SK-N-SH treated with all-trans-retinoic acid at 6 μM for 48 hours (cell line): ENCODE measurements around the gene SLC26A2.

ENCODE experiments used
- ATAC-seq: fragments of 200-7000 bp; cut with Tn5 transposase; 3 replicates; pipeline ENCODE4 v1.9.1; 2020; ENCODE audit warnings: mild to moderate bottlenecking, moderate library complexity
- ARNTL ChIP-seq: fragments of 450-650 bp; formaldehyde crosslinking; IDR thresholded peaks from 2 replicates; pipeline ENCODE4 v1.5.0; 2020; ENCODE audit warnings: low read depth, mild to moderate bottlenecking, moderate library complexity, borderline replicate concordance
- BACH2 ChIP-seq: fragments of 250-450 bp; sonication (Bioruptor Pico); IDR thresholded peaks from 2 replicates; pipeline ENCODE4 v1.9.0; 2021; ENCODE audit warnings: mild to moderate bottlenecking, borderline replicate concordance
- CREB5 ChIP-seq: fragments of 250-450 bp; sonication (Bioruptor Pico); IDR thresholded peaks from 2 replicates; pipeline ENCODE4 v1.5.1; 2020; ENCODE audit warnings: low read depth, mild to moderate bottlenecking, moderate library complexity
- CSDC2 ChIP-seq: fragments of 250-450 bp; sonication (Bioruptor Pico); IDR thresholded peaks from 2 replicates; pipeline ENCODE4 v1.5.0; 2020; ENCODE audit warnings: mild to moderate bottlenecking, moderate library complexity
- CSRNP3 ChIP-seq: fragments of 250-450 bp; sonication (Bioruptor Pico); IDR thresholded peaks from 2 replicates; pipeline ENCODE4 v1.5.1; 2021; ENCODE audit warnings: mild to moderate bottlenecking, moderate library complexity
- GLIS3 ChIP-seq: fragments of 250-450 bp; sonication (Bioruptor Pico); IDR thresholded peaks from 2 replicates; pipeline ENCODE4 v1.5.0; 2020; ENCODE audit warnings: mild to moderate bottlenecking, moderate library complexity
- ISL1 ChIP-seq: fragments of 250-450 bp; sonication (Bioruptor Pico); IDR thresholded peaks from 2 replicates; pipeline ENCODE4 v2.1.2; 2022; ENCODE audit warnings: mild to moderate bottlenecking, moderate library complexity
- PATZ1 ChIP-seq: fragments of 250-450 bp; sonication (Bioruptor Pico); IDR thresholded peaks from 2 replicates; pipeline ENCODE4 v1.8.0; 2020; ENCODE audit warnings: mild to moderate bottlenecking, moderate library complexity, borderline replicate concordance
- POU6F1 ChIP-seq: fragments of 250-450 bp; sonication (Bioruptor Pico); IDR thresholded peaks from 2 replicates; pipeline ENCODE4 v1.8.0; 2021; ENCODE audit warnings: low read depth, mild to moderate bottlenecking, moderate library complexity, borderline replicate concordance
- PPARA ChIP-seq: fragments of 250-450 bp; sonication (Bioruptor Pico); IDR thresholded peaks from 2 replicates; pipeline ENCODE4 v1.5.0; 2020; ENCODE audit warnings: mild to moderate bottlenecking, borderline replicate concordance
- RARB ChIP-seq: fragments of 250-450 bp; sonication (Bioruptor Pico); IDR thresholded peaks from 2 replicates; pipeline ENCODE4 v1.8.0; 2021; ENCODE audit warnings: mild to moderate bottlenecking, moderate library complexity
- SNAI2 ChIP-seq: fragments of 250-450 bp; sonication (Bioruptor Pico); IDR thresholded peaks from 2 replicates; pipeline ENCODE4 v1.5.0; 2020; ENCODE audit warnings: mild to moderate bottlenecking, moderate library complexity
- TCF4 ChIP-seq: fragments of 250-450 bp; sonication (Bioruptor Pico); IDR thresholded peaks from 2 replicates; pipeline ENCODE4 v1.8.0; 2021; ENCODE audit warnings: mild to moderate bottlenecking, moderate library complexity, borderline replicate concordance
- TOX ChIP-seq: fragments of 250-450 bp; sonication (Bioruptor Pico); IDR thresholded peaks from 2 replicates; pipeline ENCODE4 v1.8.0; 2021; ENCODE audit warnings: mild to moderate bottlenecking, moderate library complexity, borderline replicate concordance
- TSHZ2 ChIP-seq: fragments of 250-450 bp; sonication (Bioruptor Pico); IDR thresholded peaks from 2 replicates; pipeline ENCODE4 v1.5.0; 2020; ENCODE audit warnings: mild to moderate bottlenecking, moderate library complexity
- ZC3H10 ChIP-seq: fragments of 250-450 bp; sonication (Bioruptor Pico); IDR thresholded peaks from 2 replicates; pipeline ENCODE4 v1.5.1; 2021; ENCODE audit warnings: mild to moderate bottlenecking, moderate library complexity
- ZFP3 ChIP-seq: fragments of 250-450 bp; sonication (Bioruptor Pico); IDR thresholded peaks from 2 replicates; pipeline ENCODE4 v1.5.0; 2020; ENCODE audit warnings: mild to moderate bottlenecking, moderate library complexity
- ZFP30 ChIP-seq: fragments of 450-650 bp; formaldehyde crosslinking; IDR thresholded peaks from 2 replicates; pipeline ENCODE4 v1.5.0; 2022; ENCODE audit warnings: mild to moderate bottlenecking, moderate library complexity
- ZNF565 ChIP-seq: fragments of 450-650 bp; formaldehyde crosslinking; conservative IDR thresholded peaks from 2 replicates; pipeline ENCODE4 v1.5.0; 2020; ENCODE audit warnings: low read depth, mild to moderate bottlenecking, moderate library complexity
- ZNF70 ChIP-seq: fragments of 450-650 bp; formaldehyde crosslinking; IDR thresholded peaks from 2 replicates; pipeline ENCODE4 v1.5.0; 2020; ENCODE audit warnings: mild to moderate bottlenecking, moderate library complexity
- ZNF8 ChIP-seq: fragments of 450-650 bp; formaldehyde crosslinking; IDR thresholded peaks from 2 replicates; pipeline ENCODE4 v1.5.0; 2020; ENCODE audit warnings: mild to moderate bottlenecking, moderate library complexity

SLC26A2 gene

GRCh38 chr5:149982505-149982904, 21.9 kb downstream of the SLC26A2 start:
- ATAC-seq, result no peak
- TF ChIP-seq BACH2 (no peak), PATZ1 (no peak), ZNF8 (CRISPR knock-in tag) (no peak), ISL1 (CRISPR knock-in tag) (no peak), SNAI2 (CRISPR knock-in tag) (no peak), CREB5 (CRISPR knock-in tag) (no peak), ZNF565 (CRISPR knock-in tag) (no peak), ARNTL (CRISPR knock-in tag) (no peak), TSHZ2 (CRISPR knock-in tag) (no peak), ZNF70 (no peak), ZFP3 (CRISPR knock-in tag) (no peak), TOX (CRISPR knock-in tag) (no peak), ZFP30 (CRISPR knock-in tag) (no peak), CSDC2 (CRISPR knock-in tag) (no peak), PPARA (CRISPR knock-in tag) (no peak), RARB (no peak), GLIS3 (CRISPR knock-in tag) (no peak), CSRNP3 (no peak), POU6F1 (CRISPR knock-in tag) (no peak)

GRCh38 chr5:149988126-149988525, 27.6 kb downstream of the SLC26A2 start:
- ATAC-seq, result no peak
- TF ChIP-seq SNAI2 (CRISPR knock-in tag) (no peak), POU6F1 (CRISPR knock-in tag) (no peak), ZC3H10 (CRISPR knock-in tag) (no peak), TCF4 (CRISPR knock-in tag) (no peak), ZFP30 (CRISPR knock-in tag) (no peak)
